ENCODE measurements around the gene LMBR1L.

The LMBR1L gene

GRCh38 chr12:49051373-49051764 is 59.3 kb downstream of the LMBR1L start:
- no peak for DNase-seq

- no peak for DNase-seq
Observed at GRCh38 chr12:49050507-49051372, 59.9 kb downstream of the LMBR1L start.

- DNase-seq, result no peak
Observed at GRCh38 chr12:49049566-49050224, 61.0 kb downstream of the LMBR1L start.

- DNase-seq, result no peak
Observed at GRCh38 chr12:49048953-49049352, 61.7 kb downstream of the LMBR1L start.
